GM21737 (cell line): ENCODE results near the gene VNN1.

Experiments
- ATAC-seq: cut with Tn5 transposase; IDR thresholded peaks from one replicate; pipeline ENCODE4 v1.9.1; 2021; ENCODE audit warnings: mild to moderate bottlenecking, moderate library complexity; ENCODE audit not compliant: unreplicated experiment

VNN1 gene, protein sequence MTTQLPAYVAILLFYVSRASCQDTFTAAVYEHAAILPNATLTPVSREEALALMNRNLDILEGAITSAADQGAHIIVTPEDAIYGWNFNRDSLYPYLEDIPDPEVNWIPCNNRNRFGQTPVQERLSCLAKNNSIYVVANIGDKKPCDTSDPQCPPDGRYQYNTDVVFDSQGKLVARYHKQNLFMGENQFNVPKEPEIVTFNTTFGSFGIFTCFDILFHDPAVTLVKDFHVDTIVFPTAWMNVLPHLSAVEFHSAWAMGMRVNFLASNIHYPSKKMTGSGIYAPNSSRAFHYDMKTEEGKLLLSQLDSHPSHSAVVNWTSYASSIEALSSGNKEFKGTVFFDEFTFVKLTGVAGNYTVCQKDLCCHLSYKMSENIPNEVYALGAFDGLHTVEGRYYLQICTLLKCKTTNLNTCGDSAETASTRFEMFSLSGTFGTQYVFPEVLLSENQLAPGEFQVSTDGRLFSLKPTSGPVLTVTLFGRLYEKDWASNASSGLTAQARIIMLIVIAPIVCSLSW

DNA sequence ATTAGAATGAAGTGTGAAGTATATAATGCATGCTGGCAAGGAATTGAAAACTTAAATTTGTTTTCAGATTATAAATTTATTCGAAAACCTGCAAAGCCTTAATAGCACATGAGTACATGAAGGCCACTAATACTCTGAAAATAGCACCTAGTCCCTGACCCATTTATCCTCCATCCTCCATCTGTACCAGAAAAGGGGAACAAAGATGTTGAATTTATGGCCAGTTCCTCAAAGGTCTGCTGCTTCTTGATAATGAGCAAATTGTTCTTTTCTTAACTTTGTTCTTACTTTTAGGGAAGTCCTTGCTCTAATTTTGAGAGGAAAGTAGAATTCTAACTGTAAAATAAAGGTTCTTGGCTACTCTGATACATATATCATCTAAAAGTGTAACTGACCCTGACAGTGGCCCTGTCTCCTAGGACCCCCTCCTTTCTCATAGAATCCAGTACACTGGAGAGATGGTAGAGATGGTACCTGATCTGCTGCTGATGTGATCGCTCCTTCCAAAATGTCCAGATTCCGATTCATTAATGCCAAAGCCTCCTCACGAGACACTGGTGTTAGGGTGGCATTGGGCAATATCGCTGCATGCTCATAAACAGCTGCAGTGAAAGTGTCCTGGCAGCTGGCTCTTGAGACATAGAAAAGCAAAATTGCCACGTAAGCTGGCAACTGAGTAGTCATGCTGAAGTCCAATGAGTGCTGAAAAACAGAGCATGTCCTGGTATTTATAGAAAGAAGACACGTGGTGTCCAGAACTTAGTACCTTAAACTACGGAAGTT, at the start of gene VNN1:
VNN1 (minus strand) TSS at position 704 of the 783 bp plus-strand sequence; CDS start at position 684, 20 bp downstream.
- ATAC-seq: no peak

DNA sequence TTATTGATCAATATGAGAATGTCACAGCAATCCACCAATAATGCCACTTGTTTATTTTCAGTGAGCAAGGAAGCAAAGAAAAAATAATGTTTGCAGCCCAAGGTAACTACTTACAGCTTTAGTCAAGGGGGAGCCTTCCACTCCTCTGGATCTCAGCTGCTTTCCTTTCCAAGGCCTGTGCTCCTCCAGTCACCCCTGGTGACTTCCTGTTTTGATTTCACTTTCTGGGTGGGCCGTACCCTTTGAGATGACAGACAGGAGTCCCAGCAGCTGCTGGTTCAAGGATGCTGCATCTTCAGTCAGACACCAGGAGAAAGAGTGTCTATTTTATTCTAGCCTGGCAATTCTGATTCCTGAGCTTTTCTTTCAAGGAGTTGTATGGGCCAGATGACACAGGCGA, 49.4 kb upstream of the VNN1 start:
- peak; percentile 90 for ATAC-seq

- no peak for ATAC-seq
Observed at GRCh38 chr6:132760256-132760655, 46.4 kb upstream of the VNN1 start.

- no peak for ATAC-seq
Observed at GRCh38 chr6:132758689-132759088, 44.8 kb upstream of the VNN1 start.

DNA sequence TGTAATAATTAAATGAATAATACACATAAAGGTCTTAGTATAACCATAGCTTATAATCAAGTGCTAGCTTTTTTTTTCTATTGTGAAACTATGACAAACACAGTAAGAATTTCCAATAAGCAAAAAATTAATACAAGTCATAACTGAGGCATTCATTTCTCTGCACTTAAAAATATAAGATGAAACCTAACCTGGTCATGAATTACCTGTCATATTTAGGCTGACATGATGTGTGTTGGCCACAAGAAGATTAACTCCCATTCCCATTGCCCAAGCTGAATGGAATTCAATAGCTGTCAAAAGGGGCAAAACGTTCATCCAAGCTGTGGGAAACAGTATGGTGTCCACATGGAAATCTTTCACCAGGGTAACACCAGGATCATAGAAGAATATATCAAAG, 38.4 kb upstream of the VNN1 start:
- no peak for ATAC-seq

DNA sequence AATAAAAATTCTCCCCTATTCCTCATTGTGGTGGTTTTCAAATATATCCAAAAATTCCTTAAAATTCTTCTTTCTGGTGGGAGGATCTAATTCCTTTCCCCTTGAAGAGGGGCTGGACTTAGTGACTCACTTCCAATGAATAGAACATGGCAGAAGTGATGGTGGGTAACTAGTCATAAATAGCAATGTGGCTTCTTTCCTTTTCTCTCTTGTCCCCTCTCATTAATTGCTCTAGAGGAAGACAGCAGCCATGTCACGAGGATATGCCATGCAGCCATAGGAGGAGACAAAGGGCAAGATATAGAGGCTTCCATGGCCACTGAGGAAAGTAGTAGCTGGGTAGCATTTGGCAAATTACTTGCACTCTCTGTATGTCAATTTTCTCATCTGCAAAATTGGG, 38.0 kb upstream of the VNN1 start:
- ATAC-seq: no peak

- peak; percentile 45 for ATAC-seq
Observed at GRCh38 chr6:132751306-132751705, 37.5 kb upstream of the VNN1 start.

DNA sequence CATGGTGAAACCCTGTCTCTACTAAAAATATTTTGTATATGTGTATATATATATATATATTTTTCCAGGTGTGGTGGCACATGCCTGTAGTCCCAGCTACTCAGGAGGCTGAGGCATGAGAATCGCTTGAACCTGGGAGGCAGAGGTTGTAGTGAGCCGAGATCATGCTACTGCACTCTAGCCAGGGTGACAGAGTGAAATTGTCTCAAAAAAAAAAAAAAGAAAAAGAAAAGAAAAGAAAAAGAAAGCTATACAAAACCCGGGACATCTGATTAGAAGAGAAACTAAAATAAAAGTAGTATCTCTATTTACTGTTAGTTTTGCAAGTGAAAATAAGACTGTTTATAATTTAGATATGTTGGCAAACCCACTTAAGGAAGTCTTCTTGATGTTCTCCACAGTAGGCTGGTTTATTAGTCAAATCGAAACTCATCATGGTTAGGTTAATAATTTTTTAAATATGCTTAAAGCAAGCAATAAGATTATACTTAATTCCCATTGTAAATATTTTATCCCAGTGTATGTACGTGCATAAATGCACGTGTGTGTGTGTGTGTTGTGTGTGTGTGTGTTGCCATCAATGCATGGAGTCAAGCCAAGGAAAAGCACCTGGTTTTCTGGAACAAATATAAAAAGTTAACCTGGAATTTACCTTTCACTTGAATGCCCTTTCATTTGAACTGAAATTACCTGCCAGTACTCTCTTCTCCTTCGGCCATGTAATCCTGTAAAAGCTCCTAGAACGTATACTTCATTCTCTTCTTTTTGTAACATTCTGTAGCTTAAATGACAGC, 36.8 kb upstream of the VNN1 start:
- ATAC-seq: peak; percentile 76

DNA sequence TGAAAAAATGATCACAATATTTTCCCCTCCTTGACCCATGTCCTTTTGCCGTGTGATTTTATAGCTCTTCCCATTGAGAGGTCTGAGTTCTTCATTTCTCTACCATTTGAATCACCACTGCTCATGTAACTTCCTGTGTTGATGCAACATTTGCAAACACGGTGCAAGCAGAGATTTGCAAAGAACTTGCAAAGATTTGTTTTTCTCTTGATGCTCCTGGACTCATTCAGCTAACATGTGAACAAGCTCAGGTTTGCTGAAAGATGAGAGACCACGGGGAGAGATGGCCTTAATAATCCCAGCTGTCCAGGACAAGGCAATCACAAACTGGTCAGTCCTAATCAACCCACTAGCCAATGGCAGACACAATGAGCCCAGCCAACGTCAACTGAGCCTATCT, 35.3 kb upstream of the VNN1 start:
- no peak for ATAC-seq

GRCh38 chr6:132748446-132748845, 34.6 kb upstream of the VNN1 start:
- ATAC-seq: no peak

- ATAC-seq: no peak
Observed at GRCh38 chr6:132746048-132746447, 32.2 kb upstream of the VNN1 start.

- no peak for ATAC-seq
Observed at GRCh38 chr6:132742495-132742894, 28.6 kb upstream of the VNN1 start.

DNA sequence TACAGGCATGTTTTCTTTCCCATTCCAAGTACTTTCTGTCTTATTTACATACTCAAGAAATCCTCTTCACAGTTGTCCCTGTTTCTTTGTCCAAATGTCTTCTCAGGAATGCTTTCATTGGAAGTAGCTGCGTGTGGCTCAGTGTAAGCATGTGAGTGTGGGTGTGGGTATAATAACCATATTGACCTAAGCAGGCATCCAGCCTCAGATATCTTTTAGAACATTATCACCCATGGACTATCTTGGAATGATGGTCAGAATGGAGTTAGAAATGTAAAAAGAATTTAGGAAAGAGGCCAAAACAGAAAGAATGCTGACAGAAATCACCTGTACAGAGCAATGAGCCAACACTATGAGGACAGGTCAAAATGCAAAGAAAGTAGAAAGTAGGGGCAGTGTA, 27.4 kb upstream of the VNN1 start:
- ATAC-seq: no peak

GRCh38 chr6:132736239-132736638, 22.4 kb upstream of the VNN1 start:
- no peak for ATAC-seq

- ATAC-seq: no peak
Observed at GRCh38 chr6:132734694-132735236, 20.9 kb upstream of the VNN1 start.

- no peak for ATAC-seq
Observed at GRCh38 chr6:132733814-132734213, 20.0 kb upstream of the VNN1 start.

- no peak for ATAC-seq
Observed at GRCh38 chr6:132733283-132733682, 19.4 kb upstream of the VNN1 start.

DNA sequence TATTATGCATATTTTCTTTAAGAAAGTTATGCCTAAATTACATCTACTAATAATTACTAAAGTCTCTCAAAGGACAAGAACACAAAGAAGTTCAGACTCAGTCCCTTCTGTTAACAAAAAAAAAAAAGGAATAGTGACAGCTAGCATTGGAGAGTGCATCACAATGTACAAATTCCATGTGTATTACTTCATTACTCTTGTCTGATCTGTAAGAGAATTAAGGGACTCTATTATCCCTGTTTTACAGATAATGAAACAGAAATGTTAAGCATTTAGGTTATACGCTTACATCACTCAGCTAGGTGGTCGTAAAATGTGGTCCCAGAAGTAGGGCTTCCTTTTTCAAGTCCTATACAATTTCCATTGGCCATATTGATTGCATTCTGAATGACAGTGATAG, 17.2 kb upstream of the VNN1 start:
- ATAC-seq: no peak

- no peak for ATAC-seq
Observed at GRCh38 chr6:132730560-132730959, 16.7 kb upstream of the VNN1 start.

GRCh38 chr6:132728616-132729015, 14.8 kb upstream of the VNN1 start:
- no peak for ATAC-seq

- ATAC-seq: no peak
Observed at GRCh38 chr6:132726608-132726975, 12.7 kb upstream of the VNN1 start.
